ENCODE measurements around the gene RMC1. TPM values are rescaled to one million over a fixed set of nuclear protein-coding genes. Genes with fewer than 3 reads are reported as not detected.
A peak's percentile ranks its signal among the peaks of the same experiment; 100 is the strongest.

RMC1 gene
- total and polyA plus RNA-seq, 12 donors, result 10.2 to 61.7 (median 24.4) TPM

DNA sequence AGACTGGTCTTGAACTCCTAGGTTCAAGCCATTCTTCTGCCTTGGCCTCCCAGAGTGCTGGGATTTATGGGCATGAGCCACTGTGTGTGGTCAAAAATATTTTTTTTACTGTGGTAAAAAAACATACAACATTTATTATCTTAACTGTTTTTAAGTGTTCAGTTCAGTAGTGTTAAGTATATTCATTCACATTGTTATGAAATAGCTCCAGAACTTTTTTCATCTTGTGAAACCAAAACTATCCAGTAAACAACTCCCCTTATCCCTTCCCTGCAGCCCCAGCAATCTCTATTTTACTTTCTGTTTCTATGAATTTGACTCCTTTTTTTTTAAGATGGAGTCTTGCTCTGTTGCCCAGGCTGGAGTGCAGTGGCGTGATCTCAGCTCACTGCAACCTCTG lies 9.3 kb downstream of the RMC1 start:
- TF ChIP-seq, protein P1, sequence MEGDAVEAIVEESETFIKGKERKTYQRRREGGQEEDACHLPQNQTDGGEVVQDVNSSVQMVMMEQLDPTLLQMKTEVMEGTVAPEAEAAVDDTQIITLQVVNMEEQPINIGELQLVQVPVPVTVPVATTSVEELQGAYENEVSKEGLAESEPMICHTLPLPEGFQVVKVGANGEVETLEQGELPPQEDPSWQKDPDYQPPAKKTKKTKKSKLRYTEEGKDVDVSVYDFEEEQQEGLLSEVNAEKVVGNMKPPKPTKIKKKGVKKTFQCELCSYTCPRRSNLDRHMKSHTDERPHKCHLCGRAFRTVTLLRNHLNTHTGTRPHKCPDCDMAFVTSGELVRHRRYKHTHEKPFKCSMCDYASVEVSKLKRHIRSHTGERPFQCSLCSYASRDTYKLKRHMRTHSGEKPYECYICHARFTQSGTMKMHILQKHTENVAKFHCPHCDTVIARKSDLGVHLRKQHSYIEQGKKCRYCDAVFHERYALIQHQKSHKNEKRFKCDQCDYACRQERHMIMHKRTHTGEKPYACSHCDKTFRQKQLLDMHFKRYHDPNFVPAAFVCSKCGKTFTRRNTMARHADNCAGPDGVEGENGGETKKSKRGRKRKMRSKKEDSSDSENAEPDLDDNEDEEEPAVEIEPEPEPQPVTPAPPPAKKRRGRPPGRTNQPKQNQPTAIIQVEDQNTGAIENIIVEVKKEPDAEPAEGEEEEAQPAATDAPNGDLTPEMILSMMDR (IDR thresholded peaks at IDR 0.05), result no peak
- TF ChIP-seq POLR2A (IDR thresholded peaks at IDR 0.05), result no peak
- peaks cover 0 to 47% of the 10 kb centered on the region in 2 donors for H3K36me3 ChIP-seq (replicated peaks in 1 of 2)
- H3K4me1 ChIP-seq (replicated peaks in 1 of 2), result peaks cover 0 to 8% of the 10 kb centered on the region in 2 donors
- H3K27ac ChIP-seq, result no peak overlapping the region
- WGBS, 4 donors, result 86 to 100% (median 93%) methylated on average over 1 of the region's 1 CpG
- intact Hi-C loops (cut with DNase I), result loop anchor here in 1 of 2 donors (10.0 kb wide), 1 partner anchor 192 kb away; no protein-coding TSS in a partner anchor
- no peak overlapping the region for H3K4me3 ChIP-seq
- H3K27me3 ChIP-seq, result no peaks in the 10 kb centered on the region
- peak in 1 of 7 donors; percentile 8 for DNase-seq
- H3K9me3 ChIP-seq (replicated peaks in 1 of 3), result no peaks in the 10 kb centered on the region

DNA sequence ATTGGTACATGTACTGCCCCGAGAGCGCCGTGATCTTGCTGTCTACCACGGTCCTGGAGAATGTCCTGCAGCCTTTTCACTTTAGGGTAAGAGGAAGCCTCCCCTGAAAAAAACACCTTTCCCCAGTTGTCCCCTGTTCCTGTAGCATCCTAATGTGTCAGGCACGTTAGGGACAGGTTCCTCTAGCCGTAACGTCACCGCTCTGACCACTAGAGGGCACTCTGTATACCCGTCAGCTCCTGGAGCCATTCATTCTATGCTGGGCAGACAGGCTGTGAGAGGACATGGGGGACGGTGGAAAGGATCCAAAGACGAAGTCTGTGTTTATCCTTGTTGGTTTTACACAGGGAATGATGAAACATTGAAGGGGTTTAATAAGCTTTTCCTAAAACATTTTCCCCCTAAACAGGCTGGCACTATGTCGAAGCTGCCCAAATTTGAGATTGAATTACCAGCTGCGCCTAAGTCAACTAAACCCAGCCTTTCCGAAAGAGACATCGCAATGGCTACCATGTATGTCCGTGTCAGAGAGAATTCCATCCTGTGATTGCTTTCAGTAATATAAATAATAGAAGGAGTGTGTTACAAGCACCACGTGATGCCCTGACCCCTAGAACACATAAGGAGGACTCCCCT lies 12.7 kb downstream of the RMC1 start:
- H3K27ac ChIP-seq, result peak overlapping the region in 1 of 5 donors; percentile 4
- peaks cover 0 to 54% of the 10 kb centered on the region in 2 donors for H3K36me3 ChIP-seq (replicated peaks in 1 of 2)
- no peaks in the 10 kb centered on the region for H3K9me3 ChIP-seq (replicated peaks in 1 of 3)
- H3K4me1 ChIP-seq (replicated peaks in 1 of 2), result peaks cover 0 to 8% of the 10 kb centered on the region in 2 donors
- WGBS, 4 donors, result 42 to 53% (median 43%) methylated on average over 13 to 17 of the region's 17 CpGs
- TF ChIP-seq, protein P1 (IDR thresholded peaks at IDR 0.05), result peak; percentile 67 to 81 (median 78)
- TF ChIP-seq POLR2A (IDR thresholded peaks at IDR 0.05), result no peak
- no peak overlapping the region for H3K4me3 ChIP-seq
- intact Hi-C loops (cut with DNase I), result loop anchor here in 1 of 2 donors (5.0 to 10.0 kb wide), 2 partner anchors 71 to 189 kb away; partner anchors contain the start of gene NPC1
- no peaks in the 10 kb centered on the region for H3K27me3 ChIP-seq
- peak; percentile 68 to 91 (median 80) for DNase-seq

DNA sequence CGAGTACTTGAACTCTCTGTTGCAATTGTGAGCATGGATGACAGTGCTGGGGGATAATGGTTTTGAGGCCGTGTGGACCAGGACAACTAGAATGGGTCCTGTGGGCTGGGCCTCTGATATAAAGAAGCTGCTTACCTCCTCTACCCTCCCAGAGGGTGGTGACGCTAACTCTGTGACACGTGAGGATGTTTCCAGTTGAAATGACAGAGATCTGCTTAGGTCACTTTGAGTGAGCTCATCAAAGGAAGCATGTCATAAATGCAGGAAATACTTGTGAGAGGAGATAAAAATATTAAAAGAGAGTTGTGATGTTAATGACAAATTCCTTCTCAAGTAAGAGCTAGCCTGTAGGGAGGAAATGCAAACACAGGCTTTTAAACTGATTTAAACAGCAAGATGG lies 16.4 kb downstream of the RMC1 start:
- DNase-seq, result peak in 1 of 7 donors; percentile 55
- intact Hi-C loops (cut with DNase I), result loop anchor here in 1 of 2 donors (5.0 to 10.0 kb wide), 2 partner anchors 68 to 185 kb away; partner anchors contain the start of gene NPC1
- Histone ChIP-seq H3K4me3 (no peak overlapping the region), H3K27me3 (no peaks in the 10 kb centered on the region), H3K36me3 (replicated peaks in 1 of 2) (peaks cover 0 to 89% of the 10 kb centered on the region in 2 donors), H3K27ac (peak overlapping the region in 1 of 5 donors; percentile 56), H3K4me1 (replicated peaks in 1 of 2) (no peaks in the 10 kb centered on the region), H3K9me3 (replicated peaks in 1 of 3) (no peaks in the 10 kb centered on the region)
- WGBS, 4 donors, result 67 to 86% (median 75%) methylated on average over 4 of the region's 4 CpGs
- no peak for TF ChIP-seq POLR2A (IDR thresholded peaks at IDR 0.05)
- TF ChIP-seq, protein P1 (IDR thresholded peaks at IDR 0.05), result no peak

DNA sequence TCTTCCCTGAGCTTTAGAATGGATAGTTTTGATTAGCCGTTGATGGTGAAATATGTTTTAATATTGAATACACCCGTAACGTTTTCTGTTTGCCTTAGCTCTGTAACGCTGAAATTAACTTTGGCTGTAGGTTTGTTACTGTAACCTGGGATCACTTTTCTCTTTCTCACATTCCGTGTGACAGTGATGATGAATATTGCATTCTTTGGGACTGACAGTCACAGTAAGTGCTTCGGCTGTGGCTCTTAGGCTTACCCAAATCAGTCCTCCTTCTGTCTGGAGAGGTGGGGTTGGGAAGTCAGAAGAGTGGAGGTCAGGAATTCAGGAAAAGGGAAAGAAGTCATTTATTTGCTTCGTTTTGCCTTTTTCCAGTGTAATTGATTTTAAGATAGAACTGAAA lies 18.0 kb downstream of the RMC1 start:
- intact Hi-C loops (cut with DNase I), result no loop called here
- H3K36me3 ChIP-seq (replicated peaks in 1 of 2), result peaks cover 0 to 91% of the 10 kb centered on the region in 2 donors

More for the DNA sequence above, 18.0 kb downstream of the RMC1 start:
- Histone ChIP-seq H3K4me3 (no peak overlapping the region), H3K9me3 (replicated peaks in 1 of 3) (no peaks in the 10 kb centered on the region), H3K27ac (peak overlapping the region in 1 of 5 donors; percentile 4), H3K4me1 (replicated peaks in 1 of 2) (no peaks in the 10 kb centered on the region), H3K27me3 (no peaks in the 10 kb centered on the region)
- WGBS, 4 donors, result 71 to 80% (median 77%) methylated on average over 7 of the region's 7 CpGs
- no peak for DNase-seq
- TF ChIP-seq, protein P1 (IDR thresholded peaks at IDR 0.05), result no peak
- TF ChIP-seq POLR2A (IDR thresholded peaks at IDR 0.05), result no peak
